Measurements from ENCODE around the gene SIX3.

The SIX3 gene

DNA sequence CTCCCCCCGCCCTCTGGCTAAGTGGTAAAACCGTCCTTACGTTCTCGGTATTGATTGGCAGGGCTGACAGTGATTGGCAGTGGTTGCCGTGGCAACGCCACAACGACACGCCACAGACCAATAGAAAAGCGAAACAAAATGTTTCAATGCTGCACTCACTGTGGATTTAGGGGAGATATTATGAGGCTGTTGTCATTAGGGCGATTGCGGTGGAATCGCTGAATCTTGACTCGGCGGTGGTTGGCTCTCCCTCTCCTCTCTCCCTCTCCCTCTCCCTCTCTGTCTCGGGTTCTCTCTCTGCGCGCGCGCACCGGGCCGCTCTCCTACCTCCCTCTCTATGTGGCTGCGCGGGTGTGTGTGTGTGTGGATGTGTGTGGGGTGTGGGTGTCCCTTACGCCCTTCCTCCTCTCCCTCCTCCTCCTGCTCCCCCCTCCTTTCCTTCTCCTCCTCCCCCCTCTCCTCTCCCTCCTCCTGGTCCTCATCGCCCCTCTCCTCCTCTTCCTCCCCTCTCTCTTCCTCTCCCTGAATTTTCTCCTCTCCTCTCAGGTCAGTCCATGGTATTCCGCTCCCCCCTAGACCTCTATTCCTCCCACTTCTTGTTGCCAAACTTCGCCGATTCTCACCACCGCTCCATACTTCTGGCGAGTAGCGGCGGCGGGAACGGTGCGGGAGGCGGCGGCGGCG, at the start of gene SIX3:
Gene SIX3, plus strand, starts transcription at position 152 of the 684 bp plus-strand sequence. Its CDS starts 403 bp downstream, at position 555.
- DNase-seq (ENCODE audit: low read depth, low spot score), result peak; percentile 82

DNA sequence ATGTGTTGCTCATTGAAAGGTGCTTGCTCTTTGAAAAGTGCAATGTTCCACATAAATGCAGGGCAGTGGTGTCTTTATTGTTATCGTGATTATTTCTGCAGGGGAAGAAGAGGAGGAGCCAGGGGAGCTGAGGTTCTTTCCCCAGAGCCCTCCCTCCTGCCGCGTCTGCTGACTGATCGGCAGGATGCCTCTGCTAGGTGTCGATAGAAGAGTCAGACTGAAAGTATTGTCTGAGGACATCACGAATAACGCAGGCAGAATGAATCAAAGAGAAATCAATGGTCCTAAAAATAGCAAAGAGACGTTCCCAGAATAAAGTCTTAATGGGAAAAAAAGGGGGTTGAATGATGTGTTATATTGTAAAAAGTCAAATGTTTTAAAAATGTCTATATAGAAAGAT, 47.4 kb upstream of the SIX3 start:
- DNase-seq (ENCODE audit: low read depth, low spot score), result no peak

DNA sequence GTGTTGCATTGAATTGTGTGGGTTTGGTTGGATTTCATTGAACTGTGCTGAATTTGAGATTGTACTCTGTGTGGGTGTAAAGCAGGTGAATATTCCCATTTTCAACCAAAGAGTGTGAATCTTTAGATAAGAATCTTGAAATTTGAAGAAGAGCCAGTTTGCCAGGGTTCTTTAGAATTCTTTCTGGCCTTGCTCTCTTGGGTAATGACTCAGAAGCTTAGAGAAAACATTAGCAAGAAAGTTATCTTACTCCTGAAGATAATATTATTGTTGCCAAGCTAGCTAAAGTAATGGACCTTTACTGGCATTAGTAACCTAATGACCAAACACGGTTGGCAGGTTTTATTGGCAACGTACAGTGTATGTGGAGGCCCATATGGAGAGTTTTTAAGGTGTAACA, 46.4 kb upstream of the SIX3 start:
- peak; percentile 12 for DNase-seq (ENCODE audit: low read depth, low spot score)

DNA sequence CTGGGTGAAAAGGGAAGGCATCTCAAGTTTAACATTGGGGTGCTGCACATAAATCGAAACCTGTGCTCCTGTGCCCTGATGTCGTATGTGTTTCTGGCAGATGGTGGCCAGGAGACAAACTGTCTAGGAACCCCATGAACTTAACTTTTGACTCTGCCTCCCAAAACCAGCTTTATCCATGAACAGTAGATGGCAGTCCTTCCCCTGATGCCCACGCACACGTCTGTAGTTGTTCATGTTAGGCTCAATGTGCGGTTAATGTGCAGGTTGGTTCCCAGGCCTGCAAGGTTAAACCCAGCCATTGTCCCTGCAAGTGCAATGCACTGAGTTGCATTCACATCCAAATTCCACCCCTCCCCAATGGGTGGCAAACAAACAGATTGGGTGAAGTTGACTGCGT, 44.1 kb upstream of the SIX3 start:
- no peak for DNase-seq (ENCODE audit: low read depth, low spot score)

DNA sequence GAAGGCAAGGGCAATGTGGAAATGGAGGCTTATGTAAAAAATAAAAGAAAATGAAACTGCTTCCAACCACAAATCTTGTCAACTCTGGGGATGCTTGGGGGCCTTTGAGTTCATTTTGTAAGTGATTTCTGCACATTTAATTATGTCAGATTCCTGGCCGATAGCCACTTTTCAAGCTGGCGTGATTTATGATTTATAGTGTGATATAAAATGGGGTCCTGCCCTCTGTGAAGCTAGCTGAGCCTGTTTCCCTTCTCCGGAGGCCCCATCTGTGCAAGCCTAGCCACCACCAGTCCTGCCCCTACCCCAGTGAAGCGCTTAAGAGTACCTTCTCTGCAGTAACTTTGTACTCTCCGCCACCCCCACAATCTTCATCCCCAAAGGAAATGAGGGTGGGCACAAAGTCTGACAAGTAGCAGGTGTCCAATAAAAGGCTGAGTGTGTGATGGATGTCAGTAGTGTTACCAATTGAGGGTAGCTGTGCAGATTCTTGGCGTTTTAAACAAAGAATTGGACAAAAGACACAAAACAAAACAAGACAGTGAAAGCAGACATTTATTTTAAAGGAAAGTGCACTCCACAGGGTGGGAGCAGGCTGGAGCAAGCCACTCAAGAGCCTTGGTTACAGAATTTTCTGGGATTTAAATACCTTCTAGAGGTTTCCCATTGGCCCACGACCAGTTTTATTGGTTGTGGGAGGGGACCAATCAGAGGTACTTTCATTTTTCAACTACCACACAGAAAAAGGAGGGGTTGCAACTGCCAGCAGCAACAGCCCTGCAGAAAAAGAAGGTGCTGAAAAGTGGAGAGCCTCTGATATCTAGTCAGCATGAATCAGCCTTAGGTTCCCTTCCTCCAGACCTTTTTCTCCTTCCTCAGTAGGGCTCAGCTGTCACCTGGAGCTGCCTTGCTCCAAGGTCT, 39.0 kb upstream of the SIX3 start:
- DNase-seq (ENCODE audit: low read depth, low spot score), result no peak

DNA sequence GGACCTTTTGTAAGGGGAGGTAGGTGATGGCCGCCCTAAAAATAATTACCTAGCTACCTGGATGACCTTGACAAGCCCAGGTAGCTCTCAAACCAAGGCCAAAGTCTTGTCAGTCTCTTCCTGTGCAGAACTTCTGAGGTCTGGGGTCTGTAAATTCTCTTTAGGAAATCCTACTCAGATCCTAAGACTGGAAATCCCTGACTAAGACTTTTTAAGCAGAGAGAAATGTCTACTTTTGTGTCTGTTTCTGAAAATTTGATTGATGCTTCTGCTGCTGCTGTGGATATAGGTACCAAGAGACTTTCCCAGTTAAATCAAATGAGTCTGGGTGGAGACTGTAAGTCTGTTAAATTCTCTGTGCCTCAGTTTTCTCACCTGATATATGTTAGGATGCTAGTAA, 36.9 kb upstream of the SIX3 start:
- DNase-seq (ENCODE audit: low read depth, low spot score), result no peak

DNA sequence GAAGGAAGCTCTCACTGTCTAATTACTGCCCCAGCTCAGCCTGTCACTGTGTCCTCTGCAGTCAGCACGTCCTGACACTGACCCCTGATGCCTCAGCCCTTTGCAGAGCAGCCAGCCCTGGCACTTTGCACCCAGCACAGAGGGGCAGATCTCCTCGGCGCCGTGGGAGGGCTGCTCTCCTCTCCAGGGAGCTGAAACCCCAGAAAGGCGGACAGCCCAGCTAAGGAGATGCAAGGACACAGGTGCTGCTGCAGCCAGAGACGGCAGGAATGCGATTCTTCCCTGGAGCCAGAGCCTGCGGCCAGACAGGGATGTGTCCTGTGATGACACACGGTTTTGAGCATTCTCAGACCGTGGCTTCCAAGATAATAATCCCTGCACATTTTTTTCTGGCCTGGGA, 34.5 kb upstream of the SIX3 start:
- DNase-seq (ENCODE audit: low read depth, low spot score), result no peak

DNA sequence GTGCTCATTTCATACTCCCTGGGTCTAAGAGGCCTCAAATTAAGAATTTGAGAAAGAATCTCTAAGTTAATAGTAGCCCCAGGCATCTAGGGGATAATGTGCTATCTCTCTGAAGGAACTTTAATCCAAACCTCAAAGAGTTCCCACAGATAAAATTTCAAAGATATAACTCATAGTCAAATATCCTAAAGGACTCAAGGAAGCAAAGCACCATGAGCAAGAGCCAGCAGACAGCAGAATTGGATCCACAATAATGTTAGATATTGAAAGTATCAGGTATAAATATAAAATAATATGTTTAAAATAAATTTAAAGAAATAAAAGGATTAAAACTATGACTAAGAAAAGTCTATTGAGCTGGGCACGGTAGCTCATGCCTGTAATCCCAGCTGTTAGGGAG, 31.7 kb upstream of the SIX3 start:
- DNase-seq (ENCODE audit: low read depth, low spot score), result no peak

DNA sequence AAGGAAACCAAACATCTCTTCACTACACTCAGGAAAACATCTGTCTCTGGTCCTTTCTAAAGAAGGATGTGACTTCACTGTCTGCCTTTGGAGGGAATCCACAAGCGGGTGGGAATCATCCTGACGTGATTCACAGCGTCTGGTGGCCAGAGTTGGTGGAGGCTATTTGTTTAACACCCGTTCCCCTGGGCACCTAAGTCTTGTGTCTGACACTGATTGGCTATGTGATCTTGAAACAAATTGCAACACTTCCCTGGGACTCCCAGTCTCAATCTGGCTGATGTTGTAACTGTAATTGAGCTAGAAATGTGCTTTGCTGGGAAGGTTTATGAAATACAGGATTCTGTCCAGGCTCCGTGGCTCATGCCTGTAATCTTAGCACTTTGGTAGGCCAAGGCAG, 28.8 kb upstream of the SIX3 start:
- DNase-seq (ENCODE audit: low read depth, low spot score), result no peak

DNA sequence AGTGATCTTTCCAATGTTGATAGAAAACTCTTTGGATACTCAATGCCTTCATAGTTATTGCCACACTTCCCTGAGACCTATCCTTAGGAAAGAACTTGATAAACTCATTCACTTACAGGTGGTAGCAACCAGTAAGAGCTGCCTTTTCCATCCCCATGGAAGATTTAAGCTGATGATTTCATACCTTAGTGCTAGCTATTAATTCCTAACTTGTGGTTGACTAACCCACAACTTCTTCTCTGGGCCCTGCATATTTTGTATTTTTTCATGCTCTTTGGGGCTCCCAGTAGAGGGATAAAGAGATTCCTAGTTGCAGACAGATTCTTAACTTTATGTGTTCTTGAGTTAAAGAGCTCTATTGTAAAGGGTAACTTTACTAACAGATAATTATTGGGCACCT, 25.2 kb upstream of the SIX3 start:
- DNase-seq (ENCODE audit: low read depth, low spot score), result no peak

DNA sequence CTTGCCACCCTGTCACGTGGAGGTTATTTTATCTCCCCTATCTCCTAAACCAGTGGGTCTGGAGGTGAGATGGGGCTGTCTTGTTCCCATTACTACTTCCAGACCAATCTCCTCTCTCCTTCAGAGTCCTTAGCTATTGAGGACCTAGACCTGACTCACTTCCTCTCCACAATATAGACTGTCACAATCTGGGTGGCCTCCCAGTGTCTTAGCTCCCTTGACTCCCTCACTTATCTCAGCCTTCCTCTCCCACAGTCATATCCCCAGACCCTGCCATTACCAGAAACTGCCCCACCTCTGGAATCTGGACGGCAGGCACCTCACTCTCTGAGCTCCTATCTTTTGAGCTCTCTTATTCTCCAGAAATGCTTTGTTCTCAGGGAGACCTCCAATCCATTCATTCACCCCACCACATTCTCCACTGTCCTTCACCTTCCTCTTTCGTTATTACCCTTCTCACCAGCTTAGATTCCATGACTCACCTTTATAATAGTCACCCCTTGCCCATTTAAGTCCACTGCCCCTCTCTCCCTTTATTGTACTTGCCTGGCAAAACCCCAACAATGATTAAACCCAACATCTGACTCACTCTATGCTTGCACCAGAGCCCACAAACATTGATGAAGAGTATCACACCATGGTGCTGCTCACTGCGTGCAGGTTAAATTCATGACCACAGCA, 23.3 kb upstream of the SIX3 start:
- peak; percentile 84 for DNase-seq (ENCODE audit: low read depth, low spot score)

DNA sequence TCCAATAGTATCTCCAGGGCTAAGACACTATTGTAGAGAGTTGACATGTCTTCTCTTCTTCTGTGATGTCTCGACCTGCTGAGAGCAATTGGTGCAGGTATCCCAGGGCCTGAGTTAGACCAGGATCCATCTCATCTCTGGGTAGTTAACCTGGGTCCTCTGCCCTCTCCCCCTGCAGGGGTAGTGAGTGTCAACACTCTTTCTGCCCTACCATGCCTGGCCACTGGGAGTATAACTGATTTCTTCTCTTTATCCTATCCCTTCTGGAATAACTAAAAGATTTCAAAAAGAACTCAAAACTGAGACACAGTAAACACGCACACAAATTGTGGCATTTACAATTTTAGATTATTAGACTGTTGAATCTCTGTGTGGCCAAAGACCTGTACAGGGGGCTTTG, 20.8 kb upstream of the SIX3 start:
- DNase-seq (ENCODE audit: low read depth, low spot score), result no peak

DNA sequence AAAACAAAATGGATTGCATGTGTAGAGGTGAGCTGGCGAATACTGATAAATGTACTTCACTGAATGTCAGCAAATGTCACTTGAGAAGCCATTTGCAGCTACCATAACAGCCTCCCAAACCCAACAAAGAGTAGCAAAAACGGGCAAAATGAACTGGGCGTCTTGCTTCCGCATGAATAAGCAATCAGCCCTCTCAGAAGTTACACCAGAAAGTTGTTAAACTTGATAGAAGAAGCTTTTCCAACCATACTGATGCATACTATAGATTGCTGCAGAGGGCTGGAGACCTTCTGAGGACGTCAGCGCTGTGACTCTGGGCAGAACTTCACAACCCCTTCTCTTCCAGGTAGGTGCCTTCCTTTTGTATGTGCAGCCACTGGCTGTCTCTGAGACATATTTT, 18.7 kb upstream of the SIX3 start:
- DNase-seq (ENCODE audit: low read depth, low spot score), result no peak

DNA sequence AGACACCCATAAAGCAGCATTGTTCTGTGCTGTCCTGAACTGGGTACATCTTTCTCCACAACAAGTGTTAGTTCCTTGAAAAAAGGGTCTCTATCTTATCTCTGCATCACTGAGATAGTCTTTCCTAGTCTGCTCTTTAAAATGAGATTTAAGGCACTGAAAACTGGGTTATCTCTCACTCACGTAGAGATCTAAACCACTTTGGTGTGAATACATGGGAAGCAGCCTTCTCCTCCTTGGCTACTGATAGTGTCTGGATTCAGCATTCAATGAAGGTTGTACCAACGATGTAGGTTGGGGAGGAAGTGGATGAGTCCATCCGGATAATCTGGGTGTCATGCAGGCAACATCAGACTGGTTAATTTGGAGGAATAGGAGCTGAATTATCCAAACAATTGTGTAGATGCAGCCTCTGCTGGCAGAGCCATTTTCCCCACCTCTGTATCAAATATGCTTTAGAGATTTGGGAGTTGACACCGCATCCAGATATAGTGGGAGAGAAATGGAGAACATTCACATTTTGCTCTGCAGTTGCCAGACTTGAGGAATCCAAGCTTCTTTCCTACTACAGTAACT, 15.9 kb upstream of the SIX3 start:
- DNase-seq (ENCODE audit: low read depth, low spot score), result no peak

DNA sequence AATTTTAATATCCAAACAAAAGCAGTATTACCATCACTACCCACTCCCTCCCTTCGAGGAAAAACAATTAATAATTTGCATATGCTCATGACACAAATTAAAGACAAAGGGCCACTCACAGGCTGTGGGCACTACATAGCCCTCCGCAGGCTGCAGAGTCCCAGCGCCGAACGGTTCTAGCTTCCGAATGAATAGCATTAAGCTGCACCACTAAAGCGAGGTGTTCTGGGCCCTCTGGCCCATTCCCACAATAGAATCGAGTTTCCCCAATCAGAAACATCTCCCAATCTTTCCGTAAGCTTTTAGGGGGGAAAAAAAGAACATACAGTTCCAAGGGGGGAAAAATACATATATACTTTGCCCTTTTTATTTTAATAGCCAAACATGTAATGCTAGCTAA, 14.5 kb upstream of the SIX3 start:
- DNase-seq (ENCODE audit: low read depth, low spot score), result no peak

DNA sequence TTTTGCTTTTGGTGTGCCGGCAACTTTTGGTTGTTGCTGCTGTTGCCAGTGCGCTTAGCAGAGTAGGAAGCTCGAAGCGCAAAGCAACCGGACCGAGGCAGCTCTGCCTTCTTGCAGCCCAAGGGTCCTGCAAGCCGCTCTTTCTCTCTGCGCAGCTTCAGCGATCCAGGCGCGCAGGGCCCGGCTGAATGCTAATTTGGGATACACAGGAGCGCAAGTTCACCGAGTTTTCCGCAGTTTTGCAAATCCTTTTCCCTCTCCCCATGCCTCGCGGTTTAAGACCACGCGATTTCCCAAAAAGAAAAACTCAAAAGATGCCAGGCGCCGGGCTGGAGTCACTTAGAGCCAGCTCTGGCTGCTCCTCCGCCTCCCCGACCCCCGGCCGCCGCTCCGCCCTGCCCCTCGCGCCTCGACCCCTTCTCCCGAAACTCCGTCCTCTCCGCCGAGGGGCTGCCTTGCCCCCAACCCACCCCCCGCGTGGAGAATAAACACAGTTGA, 13.5 kb upstream of the SIX3 start:
- no peak for DNase-seq (ENCODE audit: low read depth, low spot score)

DNA sequence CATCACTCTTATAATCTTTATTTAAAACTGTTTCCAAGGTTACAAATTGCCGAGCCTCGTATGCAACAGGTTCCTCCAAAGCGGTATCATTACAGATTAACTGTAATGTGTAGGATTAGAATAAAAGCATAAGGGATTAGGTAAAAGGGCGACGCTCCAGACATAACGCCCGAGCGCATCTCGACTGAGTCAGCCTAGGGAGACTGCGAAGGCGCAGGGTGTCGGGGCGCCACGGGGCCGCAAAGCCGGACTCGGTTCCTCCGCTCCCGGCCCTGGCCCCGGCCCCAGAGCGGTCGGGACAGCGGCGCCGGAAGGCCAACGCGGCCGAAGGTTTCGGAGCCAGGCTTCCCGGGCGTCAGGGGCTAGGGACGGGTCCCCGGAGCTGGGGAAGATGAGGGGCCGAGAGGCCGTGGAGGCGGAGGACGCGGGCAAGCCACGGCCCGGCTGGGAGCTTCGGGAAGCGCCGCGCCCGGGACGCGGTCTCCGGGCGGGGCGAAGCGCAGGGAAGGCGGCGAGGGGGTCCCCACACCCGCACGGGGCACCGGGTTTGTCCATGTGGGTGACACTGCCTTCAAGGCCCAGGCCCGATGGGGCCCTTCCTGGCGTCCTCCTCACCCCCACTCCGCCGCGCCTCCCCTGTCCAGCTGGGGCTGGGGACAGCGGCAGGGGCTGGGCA, 12.9 kb upstream of the SIX3 start:
- DNase-seq (ENCODE audit: low read depth, low spot score), result no peak

DNA sequence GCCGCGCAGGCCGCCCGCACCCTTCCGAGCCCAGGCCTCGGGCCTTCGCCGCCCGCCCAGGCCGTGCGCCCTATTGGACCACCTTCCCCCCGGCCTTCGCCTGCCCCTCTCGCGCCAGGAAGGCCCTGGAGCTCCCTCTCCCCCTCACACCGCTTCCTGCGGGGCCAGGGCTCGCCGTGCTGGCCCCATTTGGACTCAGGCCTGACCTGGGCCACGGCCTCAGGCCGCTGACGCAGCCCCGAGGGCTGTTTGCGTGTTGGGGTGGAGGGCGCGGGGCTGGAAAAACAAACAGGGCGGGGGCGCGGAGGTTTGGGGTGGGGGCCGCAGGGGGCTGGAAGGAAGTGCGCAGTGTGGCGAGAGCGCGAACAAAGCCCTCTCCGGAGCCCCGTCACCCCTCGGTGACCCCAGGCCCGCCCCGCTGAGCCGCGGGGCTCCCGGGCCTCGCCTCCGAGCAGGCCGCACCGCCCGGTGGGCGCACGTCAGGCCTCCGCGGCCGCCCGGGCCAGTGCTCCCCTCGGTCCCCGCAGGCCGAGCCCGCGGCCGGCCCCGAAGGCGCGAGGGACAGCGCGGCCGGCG, 12.3 kb upstream of the SIX3 start:
- DNase-seq (ENCODE audit: low read depth, low spot score), result no peak

DNA sequence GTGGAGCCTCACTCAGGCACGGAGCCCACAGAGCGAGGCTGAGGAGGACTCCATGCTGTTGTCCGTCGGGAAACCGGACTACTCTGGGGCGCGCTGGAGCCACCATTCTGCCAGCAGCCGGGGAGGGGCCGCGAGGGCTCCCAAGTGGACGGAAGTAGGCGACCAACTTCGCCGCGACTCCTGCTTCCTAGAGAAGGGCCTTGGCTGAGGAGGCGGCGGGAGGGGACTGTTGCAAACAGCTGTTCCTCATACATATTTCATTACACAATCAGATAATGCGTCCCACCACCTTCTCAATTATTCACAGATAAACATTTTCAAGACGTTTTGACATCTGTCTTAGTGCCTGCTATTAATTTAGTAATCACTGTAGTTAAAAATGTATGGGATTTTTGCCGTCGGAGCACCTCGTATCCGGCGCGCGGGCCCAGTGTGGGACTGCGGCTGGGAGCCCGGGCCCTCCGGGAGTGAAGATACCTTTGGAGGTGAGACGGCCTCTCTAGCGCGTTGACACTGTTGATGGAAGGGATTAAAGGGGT, 11.7 kb upstream of the SIX3 start:
- no peak for DNase-seq (ENCODE audit: low read depth, low spot score)

DNA sequence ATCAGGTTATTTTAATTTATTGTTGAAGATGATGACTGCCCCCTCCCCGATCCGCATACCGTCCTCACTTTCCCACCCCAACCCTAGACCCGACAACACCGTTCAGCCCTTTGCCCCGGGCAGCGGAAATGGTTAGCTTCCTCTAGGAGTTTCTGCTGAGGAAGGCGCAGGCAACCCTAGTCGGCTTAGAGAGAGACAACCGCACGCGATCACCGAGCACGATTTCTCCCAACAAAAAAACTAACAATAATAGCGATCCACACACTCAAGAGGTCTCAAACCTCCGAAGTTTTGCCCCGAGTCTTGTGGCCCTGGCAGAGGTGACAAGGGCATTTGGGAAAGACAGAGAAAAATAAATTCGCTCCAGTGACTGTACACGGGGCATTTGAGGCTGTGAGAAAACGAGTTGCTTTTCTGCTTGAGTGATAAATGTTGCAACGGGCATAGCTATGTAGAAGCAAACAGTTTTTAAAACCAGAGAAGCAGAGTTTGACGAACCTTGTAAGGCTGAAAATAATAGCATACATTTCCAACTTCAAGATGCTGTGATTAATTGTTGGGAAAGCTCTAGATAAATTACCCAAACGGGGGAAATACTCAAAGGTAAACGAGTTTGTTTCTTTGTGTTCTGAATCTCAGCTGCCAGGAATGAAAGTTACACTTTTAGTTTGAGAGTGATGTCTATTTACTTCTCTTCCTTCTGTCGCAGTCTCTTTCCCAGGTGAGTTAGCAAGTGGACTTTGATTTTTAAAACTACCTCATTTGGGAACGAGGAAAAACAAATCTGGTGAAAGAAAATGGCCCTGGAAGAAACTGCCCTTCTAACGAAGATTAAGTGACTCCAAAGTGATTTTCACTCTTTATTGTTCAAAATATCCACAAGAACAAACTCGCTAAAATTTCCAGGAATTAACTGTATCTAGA, 11.0 kb upstream of the SIX3 start:
- no peak for DNase-seq (ENCODE audit: low read depth, low spot score)

All from astrocyte of the hippocampus (primary cell).